Gastroesophageal sphincter (tissue), 4 donors: ENCODE data around the gene RALGPS1. TPM values are rescaled to one million over a fixed set of nuclear protein-coding genes. Genes with fewer than 3 reads are reported as not detected.
A peak's percentile ranks its signal among the peaks of the same experiment; 100 is the strongest.

Source experiments
- ATAC-seq: fragments of 150-250 bp; one replicate; pipeline ENCODE4 v1.9.1; 2016; ENCODE audit warnings: mild to moderate bottlenecking, moderate library complexity
- H3K27ac ChIP-seq, 4 donors: fragments of 200-600 bp; sonication (generic) in 3 of 4; 1 replicate in 3 of 4; 2 replicates in 1 of 4; pipeline ENCODE4 v1.5.1; 2016 to 2019
- H3K27me3 ChIP-seq: fragments of 200-600 bp; sonication (generic); one replicate; pipeline ENCODE4 v1.5.1; 2019
- H3K36me3 ChIP-seq, 2 donors: fragments of 200-600 bp; sonication (generic); one replicate each; pipeline ENCODE4 v1.5.1; 2019; ENCODE audit warnings: control low read depth in 1 of 2
- H3K4me1 ChIP-seq, 3 donors: fragments of 200-600 bp; sonication (generic); 1 replicate in 2 of 3; 2 replicates in 1 of 3; pipeline ENCODE4 v1.5.1; 2016 to 2019; ENCODE audit warnings: control low read depth in 2 of 3
- H3K4me3 ChIP-seq, 2 donors: fragments of 200-600 bp; sonication (generic); one replicate each; pipeline ENCODE4 v1.5.1; 2019; ENCODE audit warnings: mild to moderate bottlenecking in 1 of 2, moderate library complexity in 1 of 2
- H3K9me3 ChIP-seq, 3 donors: fragments of 200-600 bp; sonication (generic); one replicate each; pipeline ENCODE4 v1.5.1; 2017 to 2019; ENCODE audit warnings: control low read depth in 2 of 3
- CTCF ChIP-seq, 4 experiments: fragments of 200-600 bp in 2 of 4; fragments of 450-650 bp in 2 of 4; sonication (generic) in 1 of 4; IDR thresholded peaks; one replicate each; pipeline ENCODE4 v1.5.1; 2017 to 2019; ENCODE audit warnings: antibody characterized with exemption in 4 of 4, mild to moderate bottlenecking in 2 of 4, moderate library complexity in 2 of 4
- EP300 ChIP-seq: sonication (generic); formaldehyde crosslinking; IDR thresholded peaks from one replicate; pipeline ENCODE4 v1.6.1; 2017; ENCODE audit warnings: antibody characterized with exemption, mild to moderate bottlenecking
- POLR2A ChIP-seq, 2 donors: fragments of 450-650 bp; IDR thresholded peaks; one replicate each; pipeline ENCODE4 v1.6.1; 2017; ENCODE audit warnings: antibody characterized with exemption in 2 of 2, mild to moderate bottlenecking in 2 of 2, moderate library complexity in 1 of 2
- POLR2AphosphoS5 ChIP-seq: sonication (generic); formaldehyde crosslinking; IDR thresholded peaks from one replicate; pipeline ENCODE4 v1.6.1; 2017; ENCODE audit warnings: antibody characterized with exemption
- WGBS, 2 donors: methylation state at CpG; one replicate each; pipeline ENCODE4 v1.1.5; 2018; ENCODE audit warnings: low coverage in 1 of 2; 5-methylcytosine and 5-hydroxymethylcytosine counted together
- total RNA-seq, 4 donors: library from RNA; depleted of rRNA; stranded (reverse); fragments of >200 nt; gene quantifications; one replicate each; pipeline ENCODE4 v1.1.0, GENCODE V29; 2016

The RALGPS1 gene
- total RNA-seq, 4 donors from 2014 or later: 5.9 to 17.4 (median 11.3) TPM

- Histone ChIP-seq H3K4me1 (peaks cover 0 to 30% (median 0%) of the 10 kb centered on the region in 3 donors), H3K9me3 (no peaks in the 10 kb centered on the region), H3K27me3 (no peaks in the 10 kb centered on the region), H3K4me3 (no peak overlapping the region), H3K36me3 (no peaks in the 10 kb centered on the region), H3K27ac (no peak overlapping the region)
- no peak for TF ChIP-seq CTCF (IDR thresholded peaks at IDR 0.05)
- TF ChIP-seq POLR2AphosphoS5: no peak
- TF ChIP-seq EP300: no peak
- no peak for TF ChIP-seq POLR2A (IDR thresholded peaks at IDR 0.05)
- ATAC-seq: no peak
- WGBS, 2 donors: no CpG with 5 or more reads among the region's 9 CpGs
Observed at GRCh38 chr9:127161081-127161624, 246.6 kb downstream of the RALGPS1 start.

- TF ChIP-seq CTCF (IDR thresholded peaks at IDR 0.05) (no peak), POLR2A (IDR thresholded peaks at IDR 0.05) (no peak), EP300 (no peak), POLR2AphosphoS5 (no peak)
- H3K36me3 ChIP-seq: peaks cover 0 to 5% of the 10 kb centered on the region in 2 donors
- H3K27me3 ChIP-seq: no peaks in the 10 kb centered on the region
- H3K4me3 ChIP-seq: no peak overlapping the region
- ATAC-seq: no peak
- H3K4me1 ChIP-seq: peaks cover 0 to 30% (median 0%) of the 10 kb centered on the region in 3 donors
- no peak overlapping the region for H3K27ac ChIP-seq
- 55 to 61% methylated on average over 5 to 6 of the region's 9 CpGs for WGBS, 2 donors
- no peaks in the 10 kb centered on the region for H3K9me3 ChIP-seq
Observed at GRCh38 chr9:127162046-127162863, 247.7 kb downstream of the RALGPS1 start.

GRCh38 chr9:127162864-127163365, 248.3 kb downstream of the RALGPS1 start:
- WGBS, 2 donors: 84 to 94% methylated on average over 2 of the region's 4 CpGs
- ATAC-seq: no peak
- Histone ChIP-seq H3K27ac (no peak overlapping the region), H3K9me3 (no peaks in the 10 kb centered on the region), H3K4me3 (no peak overlapping the region), H3K4me1 (peaks cover 0 to 30% (median 0%) of the 10 kb centered on the region in 3 donors), H3K27me3 (no peaks in the 10 kb centered on the region), H3K36me3 (peaks cover 0 to 11% of the 10 kb centered on the region in 2 donors)
- TF ChIP-seq POLR2A (IDR thresholded peaks at IDR 0.05) (no peak), CTCF (IDR thresholded peaks at IDR 0.05) (no peak), POLR2AphosphoS5 (no peak), EP300 (no peak)

- H3K27ac ChIP-seq: no peak overlapping the region
- no peaks in the 10 kb centered on the region for H3K9me3 ChIP-seq
- no peak for TF ChIP-seq POLR2A (IDR thresholded peaks at IDR 0.05)
- TF ChIP-seq POLR2AphosphoS5: peak; percentile 51
- TF ChIP-seq EP300: no peak
- no peak for TF ChIP-seq CTCF (IDR thresholded peaks at IDR 0.05)
- no peaks in the 10 kb centered on the region for H3K27me3 ChIP-seq
- 32 to 42% methylated on average over 2 of the region's 2 CpGs for WGBS, 2 donors
- peaks cover 0 to 30% (median 0%) of the 10 kb centered on the region in 3 donors for H3K4me1 ChIP-seq
- no peak for ATAC-seq
- H3K4me3 ChIP-seq: no peak overlapping the region
- H3K36me3 ChIP-seq: peaks cover 0 to 16% of the 10 kb centered on the region in 2 donors
Observed at GRCh38 chr9:127163409-127163808, 248.8 kb downstream of the RALGPS1 start.
